CD14-positive monocyte (primary cell): ENCODE measurements around the gene AGXT. TPM values are rescaled to one million over a fixed set of nuclear protein-coding genes. Genes with fewer than 3 reads are reported as not detected.

Experiments used
- DNase-seq, 3 donors: peaks; one replicate each; pipeline ENCODE4 v3.0.0-alpha.2; 2011 to 2022
- H2AFZ ChIP-seq: 2 replicates; pipeline ENCODE4 v1.6.0; 2012; ENCODE audit warnings: mild to moderate bottlenecking, low read depth, low read length, inconsistent platforms; ENCODE audit not compliant: insufficient read depth, poor library complexity, severe bottlenecking
- H3K27ac ChIP-seq, 2 donors: 1 replicate in 1 of 2; 2 replicates in 1 of 2; pipeline ENCODE4 v1.5.1; 2012 to 2013; ENCODE audit warnings: low read length in 2 of 2, control low read depth in 1 of 2, inconsistent platforms in 1 of 2, low read depth in 1 of 2, mild to moderate bottlenecking in 1 of 2
- H3K27me3 ChIP-seq, 2 donors: one replicate each; pipeline versions ENCODE4 v1.6.0 to v1.6.1; 2011 to 2013; ENCODE audit warnings: low read length in 2 of 2; ENCODE audit not compliant: control insufficient read depth in 2 of 2, insufficient read depth in 2 of 2
- H3K36me3 ChIP-seq, 2 donors: replicated peaks in 1 of 2; 1 replicate in 1 of 2; 2 replicates in 1 of 2; pipeline versions ENCODE4 v1.5.1 to v1.6.1; 2012 to 2013; ENCODE audit warnings: low read length in 2 of 2, control low read depth in 1 of 2, inconsistent platforms in 1 of 2, mild to moderate bottlenecking in 1 of 2; ENCODE audit not compliant: insufficient read depth in 2 of 2, control insufficient read depth in 1 of 2
- H3K4me1 ChIP-seq, 2 donors: 1 replicate in 1 of 2; 2 replicates in 1 of 2; pipeline versions ENCODE4 v1.5.1 to v1.6.1; 2012 to 2013; ENCODE audit warnings: low read length in 2 of 2, control low read depth in 1 of 2, inconsistent platforms in 1 of 2, mild to moderate bottlenecking in 1 of 2, moderate library complexity in 1 of 2; ENCODE audit not compliant: insufficient read depth in 2 of 2, control insufficient read depth in 1 of 2
- H3K4me2 ChIP-seq: replicated peaks from 2 replicates; pipeline ENCODE3; 2012; ENCODE audit warnings: low read length, moderate library complexity, mild to moderate bottlenecking; ENCODE audit not compliant: poor library complexity, severe bottlenecking; ENCODE audit errors: extremely low read depth
- H3K4me3 ChIP-seq, 3 experiments: fragments of 200-600 bp in 1 of 3; sonication (generic) in 1 of 3; replicated peaks in 1 of 3; 1 replicate in 2 of 3; 2 replicates in 1 of 3; pipeline ENCODE4 v1.5.1; 2011 to 2013; ENCODE audit warnings: low read length in 3 of 3, mild to moderate bottlenecking in 3 of 3, control low read depth in 2 of 3, low read depth in 2 of 3, inconsistent platforms in 1 of 3, moderate library complexity in 1 of 3
- H3K79me2 ChIP-seq: 2 replicates; pipeline ENCODE4 v1.6.0; 2012; ENCODE audit warnings: mild to moderate bottlenecking, control low read depth, inconsistent platforms, low read length, moderate library complexity; ENCODE audit not compliant: insufficient read depth
- H3K9ac ChIP-seq: 2 replicates; pipeline ENCODE4 v1.6.0; 2017; ENCODE audit warnings: low read length, mild to moderate bottlenecking; ENCODE audit not compliant: insufficient read depth, poor library complexity, severe bottlenecking
- H3K9me3 ChIP-seq, 2 donors: replicated peaks in 1 of 2; 1 replicate in 1 of 2; 2 replicates in 1 of 2; pipeline versions ENCODE4 v1.5.1 to v1.6.1; 2012 to 2013; ENCODE audit warnings: low read length in 2 of 2, control low read depth in 1 of 2; ENCODE audit not compliant: control insufficient read depth in 1 of 2, insufficient read depth in 1 of 2
- H4K20me1 ChIP-seq: 2 replicates; pipeline ENCODE4 v1.6.0; 2012; ENCODE audit warnings: mild to moderate bottlenecking, low read length, control low read depth, moderate library complexity; ENCODE audit not compliant: insufficient read depth
- H3K27ac Mint-ChIP-seq, 7 donors: one replicate each; pipeline ENCODE4 v1.8.0; 2020; ENCODE audit warnings: mild to moderate bottlenecking in 7 of 7, mixed read lengths in 7 of 7, moderate library complexity in 6 of 7, inconsistent platforms in 2 of 7
- H3K27me3 Mint-ChIP-seq, 3 donors: one replicate each; pipeline ENCODE4 v1.8.0; 2021 to 2022; ENCODE audit warnings: low read depth in 3 of 3, mild to moderate bottlenecking in 3 of 3, mixed read lengths in 3 of 3, moderate library complexity in 3 of 3, inconsistent platforms in 1 of 3
- H3K36me3 Mint-ChIP-seq, 2 donors: one replicate each; pipeline ENCODE4 v1.8.0; 2020; ENCODE audit warnings: mixed read lengths in 2 of 2, inconsistent platforms in 1 of 2, mild to moderate bottlenecking in 1 of 2
- H3K4me1 Mint-ChIP-seq: one replicate; pipeline ENCODE4 v1.8.0; 2020; ENCODE audit warnings: mild to moderate bottlenecking, mixed read lengths
- H3K4me3 Mint-ChIP-seq, 2 donors: one replicate each; pipeline ENCODE4 v1.8.0; 2020; ENCODE audit warnings: mild to moderate bottlenecking in 2 of 2, mixed read lengths in 2 of 2, moderate library complexity in 1 of 2
- H3K9me3 Mint-ChIP-seq, 7 donors: one replicate each; pipeline ENCODE4 v1.8.0; 2020 to 2022; ENCODE audit warnings: mixed read lengths in 7 of 7, mild to moderate bottlenecking in 6 of 7, moderate library complexity in 6 of 7, inconsistent platforms in 2 of 7
- WGBS: methylation state at CpG from one replicate; pipeline ENCODE4 v1.1.5; 2013; ENCODE audit warnings: missing lambda C conversion rate; ENCODE audit not compliant: insufficient coverage; 5-methylcytosine and 5-hydroxymethylcytosine counted together
- intact Hi-C, 2 donors: fragments of 100-400 bp; cut with micrococcal nuclease; formaldehyde crosslinking; loops; one replicate each; pipeline versions ENCODE4 v1.15.0 to v1.15.1; 2023
- polyA plus RNA-seq, 3 donors: library from polyadenylated mRNA; depleted of rRNA in 1 of 3; unstranded in 2 of 3; stranded (reverse) in 1 of 3; fragments of 300-500 nt in 2 of 3; fragments of >200 nt in 1 of 3; fragmentation: Illumina TruSeq in 2 of 3; gene quantifications; 1 replicate in 2 of 3; 2 replicates in 1 of 3; pipeline ENCODE4 v1.2.3, GENCODE V29; 2012 to 2021
- TF ChIP-seq, protein P1 (sequence below): fragments of 200-600 bp; IDR thresholded peaks from one replicate; pipeline ENCODE4 v1.8.0; 2022; ENCODE audit warnings: antibody characterized with exemption, mild to moderate bottlenecking

The AGXT gene
- polyA plus RNA-seq, 3 donors: not detected

DNA sequence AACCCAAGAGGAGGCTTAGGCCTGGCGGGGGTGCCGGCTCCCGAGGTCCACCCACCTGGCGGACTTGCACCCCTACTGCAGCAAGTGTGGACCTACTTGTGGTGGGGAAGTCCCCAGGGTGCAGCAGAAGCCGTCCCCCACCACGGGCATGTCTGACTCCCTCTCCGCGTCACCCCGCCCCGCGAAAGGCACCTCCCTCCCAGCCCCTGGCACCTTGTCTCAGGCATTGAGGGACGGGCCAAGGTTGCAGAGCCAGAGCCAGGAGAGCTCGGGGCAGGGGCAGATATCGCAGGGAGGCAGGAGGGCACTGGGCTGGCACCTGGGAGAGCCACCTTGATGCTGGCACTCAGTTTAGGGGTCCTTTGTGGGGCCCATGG is 56.6 kb downstream of the AGXT start:
- Histone ChIP-seq H3K9ac (no peak overlapping the region), H4K20me1 (no peaks in the 10 kb centered on the region), H3K27ac (no peak overlapping the region), H3K4me2 (no peak overlapping the region), H3K4me1 (no peaks in the 10 kb centered on the region), H3K4me3 (no peak overlapping the region), H2AFZ (no peak overlapping the region), H3K79me2 (no peaks in the 10 kb centered on the region), H3K9me3 (no peaks in the 10 kb centered on the region), H3K27me3 (no peaks in the 10 kb centered on the region), H3K36me3 (no peaks in the 10 kb centered on the region)
- Mint-ChIP-seq H3K4me1 (no peaks in the 10 kb centered on the region), H3K9me3 (peaks cover 0 to 6% (median 1%) of the 10 kb centered on the region in 7 donors), H3K4me3 (no peak overlapping the region), H3K27me3 (peaks cover 0 to 6% (median 1%) of the 10 kb centered on the region in 3 donors), H3K27ac (no peak overlapping the region), H3K36me3 (no peaks in the 10 kb centered on the region)
- no peak for DNase-seq
- TF ChIP-seq, protein P1, sequence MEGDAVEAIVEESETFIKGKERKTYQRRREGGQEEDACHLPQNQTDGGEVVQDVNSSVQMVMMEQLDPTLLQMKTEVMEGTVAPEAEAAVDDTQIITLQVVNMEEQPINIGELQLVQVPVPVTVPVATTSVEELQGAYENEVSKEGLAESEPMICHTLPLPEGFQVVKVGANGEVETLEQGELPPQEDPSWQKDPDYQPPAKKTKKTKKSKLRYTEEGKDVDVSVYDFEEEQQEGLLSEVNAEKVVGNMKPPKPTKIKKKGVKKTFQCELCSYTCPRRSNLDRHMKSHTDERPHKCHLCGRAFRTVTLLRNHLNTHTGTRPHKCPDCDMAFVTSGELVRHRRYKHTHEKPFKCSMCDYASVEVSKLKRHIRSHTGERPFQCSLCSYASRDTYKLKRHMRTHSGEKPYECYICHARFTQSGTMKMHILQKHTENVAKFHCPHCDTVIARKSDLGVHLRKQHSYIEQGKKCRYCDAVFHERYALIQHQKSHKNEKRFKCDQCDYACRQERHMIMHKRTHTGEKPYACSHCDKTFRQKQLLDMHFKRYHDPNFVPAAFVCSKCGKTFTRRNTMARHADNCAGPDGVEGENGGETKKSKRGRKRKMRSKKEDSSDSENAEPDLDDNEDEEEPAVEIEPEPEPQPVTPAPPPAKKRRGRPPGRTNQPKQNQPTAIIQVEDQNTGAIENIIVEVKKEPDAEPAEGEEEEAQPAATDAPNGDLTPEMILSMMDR: no peak
- intact Hi-C loops: no loop called here
- 90% methylated on average over 14 of the region's 14 CpGs for WGBS

DNA sequence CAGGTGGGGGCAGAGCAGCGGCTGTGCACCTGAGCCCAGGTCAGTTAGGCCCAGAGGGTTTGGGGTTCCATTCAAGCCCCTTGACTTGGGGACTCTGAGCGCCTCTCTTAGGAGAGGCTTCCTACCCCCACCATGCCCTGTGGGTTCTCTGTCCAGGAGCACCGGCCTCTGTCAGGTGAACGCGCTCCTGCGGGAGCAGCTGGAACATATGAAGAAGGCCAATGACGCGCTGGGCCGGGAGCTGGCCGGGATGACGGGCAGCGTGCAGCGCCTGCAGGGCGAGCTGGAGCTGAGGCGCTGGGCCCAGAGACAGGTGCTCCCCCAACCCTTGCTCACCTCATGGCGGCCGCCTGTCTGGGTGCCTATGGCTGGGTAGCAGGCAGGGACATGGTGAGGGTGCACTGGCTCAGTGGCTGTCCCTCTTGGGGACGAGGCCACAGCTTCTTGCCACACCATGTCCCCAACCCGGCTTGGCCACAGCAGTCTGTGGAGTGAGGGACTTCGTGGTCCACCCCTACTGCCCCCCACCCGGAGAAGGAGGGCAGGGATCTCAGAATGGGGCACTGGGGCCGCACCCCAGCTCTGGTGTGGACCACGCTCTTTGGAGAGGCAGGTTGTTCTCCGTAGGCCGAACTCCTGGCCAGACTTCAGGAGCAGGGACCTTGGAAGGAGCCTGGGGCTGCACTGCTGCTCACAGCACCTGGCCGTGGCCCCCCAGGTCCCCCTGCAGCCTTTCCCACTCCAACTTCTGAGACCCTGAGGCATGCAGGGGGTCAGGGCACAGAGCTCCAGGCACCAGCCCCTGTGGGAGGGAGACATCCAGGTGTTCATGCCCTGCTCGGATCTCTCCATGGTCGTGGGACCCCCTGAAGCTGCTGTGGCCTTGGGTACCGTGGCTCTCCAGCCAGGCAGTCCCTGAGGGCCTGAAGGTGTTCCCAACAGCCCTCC is 57.2 kb downstream of the AGXT start:
- H3K27me3 Mint-ChIP-seq: peaks cover 0 to 7% (median 1%) of the 10 kb centered on the region in 3 donors
- TF ChIP-seq, protein P1: no peak
- no peak overlapping the region for H3K27ac Mint-ChIP-seq
- H3K9me3 Mint-ChIP-seq: peaks cover 0 to 6% (median 1%) of the 10 kb centered on the region in 7 donors
- no peak for DNase-seq
- H3K9ac ChIP-seq: no peak overlapping the region
- no peaks in the 10 kb centered on the region for H3K27me3 ChIP-seq
- H3K36me3 ChIP-seq: no peaks in the 10 kb centered on the region
- H3K36me3 Mint-ChIP-seq: no peaks in the 10 kb centered on the region
- no peak overlapping the region for H3K4me3 ChIP-seq
- H3K4me3 Mint-ChIP-seq: no peak overlapping the region
- 95% methylated on average over 27 of the region's 29 CpGs for WGBS
- no peaks in the 10 kb centered on the region for H3K4me1 Mint-ChIP-seq
- H3K4me1 ChIP-seq: no peaks in the 10 kb centered on the region
- intact Hi-C loops: no loop called here
- H3K4me2 ChIP-seq: no peak overlapping the region
- no peaks in the 10 kb centered on the region for H4K20me1 ChIP-seq
- H2AFZ ChIP-seq: no peak overlapping the region
- no peaks in the 10 kb centered on the region for H3K9me3 ChIP-seq
- no peak overlapping the region for H3K27ac ChIP-seq
- no peaks in the 10 kb centered on the region for H3K79me2 ChIP-seq
